Mesodermal cell (in vitro differentiated cells): Measurements from ENCODE around the gene COL18A1.
"Not testable (repeated sequence)": the region's sequence is repeated elsewhere in the genome, so short reads cannot be mapped to it uniquely, and the experiment has no call there.

ENCODE experiments used
- H3K27ac ChIP-seq: 2 replicates; pipeline ENCODE4 v1.7.0; 2013; ENCODE audit warnings: mild to moderate bottlenecking, low read depth, low read length, moderate library complexity; ENCODE audit not compliant: severe bottlenecking
- H3K36me3 ChIP-seq: 2 replicates; pipeline ENCODE4 v1.7.1; 2013; ENCODE audit warnings: mild to moderate bottlenecking, low read length, moderate library complexity; ENCODE audit not compliant: control insufficient read depth, insufficient read depth
- H3K4me1 ChIP-seq: one replicate; pipeline ENCODE4 v1.7.1; 2013; ENCODE audit warnings: mild to moderate bottlenecking, low read length; ENCODE audit not compliant: insufficient read depth, control insufficient read depth, poor library complexity, severe bottlenecking
- H3K4me3 ChIP-seq: 2 replicates; pipeline ENCODE4 v1.7.0; 2013; ENCODE audit warnings: low read length, control low read depth, mild to moderate bottlenecking; ENCODE audit not compliant: insufficient read depth, poor library complexity, severe bottlenecking; ENCODE audit errors: extremely low read depth
- H3K9me3 ChIP-seq: 2 replicates; pipeline ENCODE4 v1.7.1; 2013; ENCODE audit warnings: mild to moderate bottlenecking, low read length, moderate library complexity; ENCODE audit not compliant: control insufficient read depth
- WGBS, 2 experiments: methylation state at CpG; one replicate each; pipeline ENCODE4 v1.1.5; 2013; ENCODE audit warnings: missing lambda C conversion rate in 2 of 2; ENCODE audit not compliant: insufficient coverage in 2 of 2; 5-methylcytosine and 5-hydroxymethylcytosine counted together

COL18A1 gene

DNA sequence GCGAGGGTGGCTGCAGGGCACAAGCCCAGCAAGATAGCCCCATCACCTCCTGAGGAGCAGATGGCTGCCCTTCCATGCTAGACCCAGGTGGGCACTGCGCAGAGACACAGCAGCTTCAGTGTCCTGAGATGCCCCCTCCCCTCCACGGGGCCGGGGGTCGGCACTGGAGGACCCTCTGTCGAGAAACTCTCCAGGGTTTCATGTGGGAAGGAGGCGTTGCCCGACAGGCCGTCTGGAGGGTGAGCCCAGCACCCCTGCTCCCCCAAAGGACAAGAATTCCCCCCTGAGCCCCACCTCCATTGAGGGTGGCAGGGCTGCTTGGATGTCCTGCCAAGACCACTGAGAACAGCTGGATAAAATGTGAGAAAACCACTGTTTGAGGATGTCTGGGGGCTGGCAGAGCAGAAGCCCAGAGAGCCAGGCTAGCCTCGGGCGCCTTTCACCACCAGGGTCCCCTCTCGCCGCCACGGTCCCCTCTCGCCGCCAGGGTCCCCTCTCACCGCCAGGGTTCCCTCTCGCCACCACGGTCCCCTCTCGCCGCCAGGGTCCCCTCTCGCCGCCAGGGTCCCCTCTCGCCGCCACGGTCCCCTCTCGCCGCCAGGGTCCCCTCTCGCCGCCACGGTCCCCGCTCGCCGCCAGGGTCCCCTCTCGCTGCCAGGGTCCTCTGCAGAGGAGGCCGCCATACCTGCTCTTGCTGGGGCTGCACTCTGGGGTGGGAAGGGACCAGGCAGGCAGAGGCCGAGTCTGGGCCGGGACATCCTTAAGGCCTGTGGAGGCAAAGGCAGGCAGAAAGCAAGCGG, 93.1 kb downstream of the COL18A1 start:
- WGBS, 2 experiments, result 93 to 96% methylated on average over 31 to 39 of the region's 39 CpGs
- no peak overlapping the region for H3K4me3 ChIP-seq
- no peaks in the 10 kb centered on the region for H3K9me3 ChIP-seq
- peaks cover 76% of the 10 kb centered on the region for H3K36me3 ChIP-seq
- H3K27ac ChIP-seq, result no peak overlapping the region
- no peaks in the 10 kb centered on the region for H3K4me1 ChIP-seq

DNA sequence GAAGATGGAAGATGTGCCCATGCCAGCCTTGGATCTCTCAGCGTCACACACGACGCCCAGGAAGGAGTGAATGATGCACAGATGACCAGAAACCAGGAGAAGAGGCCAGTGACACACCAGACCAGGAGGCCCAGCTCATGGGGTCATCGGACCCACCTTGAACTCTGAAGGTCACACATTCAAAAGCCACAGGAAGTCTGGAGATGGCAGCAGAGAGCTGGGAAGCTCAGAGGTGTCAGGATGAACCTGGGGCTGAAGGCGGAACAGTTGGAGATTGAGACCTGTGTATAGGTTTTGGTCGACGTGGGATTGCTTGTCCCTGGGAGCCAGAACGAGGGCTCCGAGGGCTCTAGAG, 93.7 kb downstream of the COL18A1 start:
- Histone ChIP-seq H3K36me3 (peaks cover 71% of the 10 kb centered on the region), H3K27ac (no peak overlapping the region), H3K4me3 (no peak overlapping the region), H3K9me3 (no peaks in the 10 kb centered on the region), H3K4me1 (no peaks in the 10 kb centered on the region)
- 96 to 97% methylated on average over 9 of the region's 9 CpGs for WGBS, 2 experiments

DNA sequence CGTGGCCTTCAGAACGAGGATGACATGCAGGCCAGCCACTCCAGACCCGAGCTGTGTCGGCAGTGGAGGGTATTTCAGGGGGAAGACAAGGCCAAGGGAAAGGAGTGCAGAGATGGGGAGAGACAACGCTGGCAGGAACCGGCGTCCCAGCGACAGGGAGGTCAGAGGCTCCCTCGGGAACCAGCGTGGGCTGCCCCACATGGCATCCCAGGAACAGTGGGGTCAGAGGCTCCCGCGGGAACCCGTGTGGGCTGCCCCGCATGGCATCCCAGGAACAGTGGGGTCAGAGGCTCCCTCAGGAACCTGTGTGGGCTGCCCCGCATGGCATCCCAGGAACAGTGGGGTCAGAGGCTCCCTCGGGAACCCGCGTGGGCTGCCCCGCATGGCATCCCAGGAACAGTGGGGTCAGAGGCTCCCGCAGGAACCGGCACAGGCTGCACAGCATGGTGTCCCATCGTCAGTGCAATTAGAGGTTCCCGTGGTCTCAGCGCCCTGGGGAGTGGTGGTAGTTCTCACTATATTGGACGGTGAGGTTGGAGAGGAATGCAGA, 94.3 kb downstream of the COL18A1 start:
- no peaks in the 10 kb centered on the region for H3K4me1 ChIP-seq
- 88 to 90% methylated on average over 22 to 25 of the region's 25 CpGs for WGBS, 2 experiments
- H3K27ac ChIP-seq, result no peak overlapping the region
- H3K9me3 ChIP-seq, result no peaks in the 10 kb centered on the region
- H3K4me3 ChIP-seq, result no peak overlapping the region
- H3K36me3 ChIP-seq, result peaks cover 70% of the 10 kb centered on the region

DNA sequence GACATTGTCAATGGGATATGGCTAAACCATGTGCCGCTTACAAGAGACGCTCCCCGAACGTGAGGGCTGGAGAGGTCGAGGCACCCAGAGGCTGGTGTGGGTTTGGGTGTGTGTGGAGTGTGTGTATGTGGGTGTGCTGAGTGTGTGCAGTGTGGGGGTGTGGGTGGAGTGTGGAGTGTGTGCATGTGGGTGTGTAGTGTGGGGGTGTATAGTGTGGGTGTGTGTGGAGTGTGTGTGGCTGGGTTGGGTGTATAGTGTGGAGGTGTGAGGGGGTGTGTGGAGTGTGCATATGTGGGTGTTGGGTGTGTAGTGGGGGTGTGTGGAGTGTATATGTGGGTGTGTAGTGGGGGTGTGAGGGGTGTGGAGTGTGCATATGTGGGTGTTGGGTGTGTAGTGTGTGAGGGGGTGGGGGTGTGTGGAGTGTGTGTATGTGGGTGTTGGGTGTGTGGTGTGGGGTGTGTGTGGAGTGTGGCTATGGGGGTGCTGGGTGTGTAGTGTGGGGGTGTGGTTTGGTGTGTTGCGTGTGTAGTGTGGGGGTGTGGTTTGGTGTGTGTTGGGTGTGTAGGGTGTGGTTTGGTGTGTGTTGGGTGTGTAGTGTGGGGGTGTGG, 95.1 kb downstream of the COL18A1 start:
- no peak overlapping the region for H3K27ac ChIP-seq
- H3K9me3 ChIP-seq, result no peaks in the 10 kb centered on the region
- H3K36me3 ChIP-seq, result peaks cover 70% of the 10 kb centered on the region
- H3K4me1 ChIP-seq, result no peaks in the 10 kb centered on the region
- 87 to 91% methylated on average over 5 of the region's 6 CpGs for WGBS, 2 experiments
- no peak overlapping the region for H3K4me3 ChIP-seq

DNA sequence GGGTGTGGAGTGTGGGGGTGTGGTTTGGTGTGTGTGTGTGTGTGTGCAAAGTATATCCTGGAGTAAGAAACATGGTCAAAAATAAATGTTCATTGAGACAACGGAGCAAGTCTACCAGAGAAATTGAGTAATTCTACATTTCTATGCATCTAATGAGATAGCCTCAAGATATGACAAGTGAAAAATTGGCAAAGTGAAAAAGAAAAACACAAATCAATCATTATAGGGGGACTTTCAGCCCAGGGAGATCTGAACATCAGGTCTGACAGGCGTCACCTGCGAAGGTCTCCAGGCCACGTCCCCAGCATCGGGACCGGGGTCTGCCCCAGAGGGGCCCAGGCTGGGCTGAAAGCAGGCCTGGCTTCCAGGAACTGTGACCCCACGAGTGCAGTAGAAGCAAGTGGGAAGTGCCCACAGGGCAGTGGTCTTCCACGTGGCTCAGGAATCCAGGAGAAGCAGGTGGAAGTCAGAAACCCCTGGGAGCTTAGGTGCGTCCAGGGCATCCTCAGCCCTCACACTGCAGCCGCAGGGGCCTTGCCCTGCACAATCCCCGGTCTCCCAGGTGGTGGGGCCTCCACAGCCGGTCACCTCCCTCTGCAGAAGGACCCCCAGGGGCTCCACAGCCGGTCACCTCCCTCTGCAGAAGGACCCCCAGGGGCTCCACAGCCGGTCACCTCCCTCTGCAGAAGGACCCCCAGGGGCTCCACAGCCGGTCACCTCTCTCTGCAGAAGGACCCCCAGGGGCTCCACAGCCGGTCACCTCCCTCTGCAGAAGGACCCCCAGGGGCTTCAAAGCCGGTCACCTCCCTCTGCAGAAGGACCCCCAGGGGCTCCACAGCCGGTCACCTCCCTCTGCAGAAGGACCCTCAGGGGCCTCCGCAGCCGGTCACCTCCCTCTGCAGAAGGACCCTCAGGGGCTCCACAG, 96.4 kb downstream of the COL18A1 start:
- not testable (repeated sequence) for H3K4me1 ChIP-seq, H3K4me3 ChIP-seq
- 93 to 96% methylated on average over 7 to 9 of the region's 20 CpGs for WGBS, 2 experiments

DNA sequence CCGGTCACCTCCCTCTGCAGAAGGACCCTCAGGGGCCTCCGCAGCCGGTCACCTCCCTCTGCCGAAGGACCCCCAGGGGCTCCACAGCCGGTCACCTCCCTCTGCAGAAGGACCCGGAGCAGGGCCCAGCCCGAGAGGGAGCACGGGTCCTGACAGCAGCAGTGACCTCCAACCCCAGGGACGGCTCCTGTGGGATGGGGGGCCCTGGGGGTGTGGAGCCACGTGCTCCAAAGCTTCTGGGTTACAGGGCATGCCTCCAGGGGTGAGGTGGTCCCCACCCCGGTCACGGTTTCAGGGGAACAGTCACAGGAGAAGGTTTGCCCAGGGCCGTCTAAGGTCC, 97.0 kb downstream of the COL18A1 start:
- H3K27ac ChIP-seq, result no peak overlapping the region
- H3K4me1 ChIP-seq, result no peaks in the 10 kb centered on the region
- peaks cover 61% of the 10 kb centered on the region for H3K36me3 ChIP-seq
- H3K9me3 ChIP-seq, result no peaks in the 10 kb centered on the region
- H3K4me3 ChIP-seq, result no peak overlapping the region
- WGBS, 2 experiments, result 94 to 96% methylated on average over 10 of the region's 13 CpGs

More for the DNA sequence above, 96.4 kb downstream of the COL18A1 start:
- H3K27ac ChIP-seq, H3K9me3 ChIP-seq: not testable (repeated sequence)
- peaks cover 63% of the 10 kb centered on the region for H3K36me3 ChIP-seq

DNA sequence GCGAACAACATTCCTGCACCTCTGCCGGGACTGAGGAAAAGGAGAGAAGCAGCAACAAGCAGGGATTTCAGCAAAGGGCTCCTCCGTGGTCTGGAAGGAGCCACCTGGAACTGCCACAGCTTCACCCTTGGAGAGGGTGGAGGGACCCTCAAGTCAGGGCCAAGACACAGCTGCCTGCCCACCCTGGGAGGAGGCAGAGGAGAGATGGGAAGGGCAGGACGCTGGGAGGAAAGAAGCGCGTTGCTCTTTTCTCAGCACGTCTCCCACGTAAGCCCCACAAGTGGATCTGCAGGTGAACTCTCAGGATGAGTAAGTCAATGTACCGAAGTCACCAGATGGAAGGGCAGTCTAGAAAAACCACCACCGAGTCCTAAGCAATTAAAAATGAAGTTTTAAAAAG, 97.6 kb downstream of the COL18A1 start:
- Histone ChIP-seq H3K4me1 (no peaks in the 10 kb centered on the region), H3K27ac (no peak overlapping the region), H3K4me3 (no peak overlapping the region), H3K9me3 (no peaks in the 10 kb centered on the region), H3K36me3 (peaks cover 57% of the 10 kb centered on the region)
- WGBS, 2 experiments, result 94 to 100% methylated on average over 9 to 10 of the region's 10 CpGs

DNA sequence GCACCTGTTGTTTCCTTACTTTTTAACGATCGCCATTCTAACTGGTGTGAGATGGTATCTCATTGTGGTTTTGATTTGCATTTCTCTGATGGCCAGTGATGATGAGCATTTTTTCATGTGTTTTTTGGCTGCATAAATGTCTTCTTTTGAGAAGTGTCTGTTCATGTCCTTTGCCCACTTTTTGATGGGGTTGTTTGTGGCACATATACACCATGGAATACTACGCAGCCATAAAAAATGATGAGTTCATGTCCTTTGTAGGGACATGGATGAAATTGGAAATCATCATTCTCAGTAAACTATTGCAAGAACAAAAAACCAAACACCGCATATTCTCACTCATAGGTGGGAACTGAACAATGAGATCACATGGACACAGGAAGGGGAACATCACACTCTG, 98.3 kb downstream of the COL18A1 start:
- not testable (repeated sequence) for H3K4me3 ChIP-seq, H3K4me1 ChIP-seq, H3K9me3 ChIP-seq, H3K27ac ChIP-seq
- no CpG with 5 or more reads among the region's 4 CpGs for WGBS, 2 experiments
- H3K36me3 ChIP-seq, result peaks cover 58% of the 10 kb centered on the region

DNA sequence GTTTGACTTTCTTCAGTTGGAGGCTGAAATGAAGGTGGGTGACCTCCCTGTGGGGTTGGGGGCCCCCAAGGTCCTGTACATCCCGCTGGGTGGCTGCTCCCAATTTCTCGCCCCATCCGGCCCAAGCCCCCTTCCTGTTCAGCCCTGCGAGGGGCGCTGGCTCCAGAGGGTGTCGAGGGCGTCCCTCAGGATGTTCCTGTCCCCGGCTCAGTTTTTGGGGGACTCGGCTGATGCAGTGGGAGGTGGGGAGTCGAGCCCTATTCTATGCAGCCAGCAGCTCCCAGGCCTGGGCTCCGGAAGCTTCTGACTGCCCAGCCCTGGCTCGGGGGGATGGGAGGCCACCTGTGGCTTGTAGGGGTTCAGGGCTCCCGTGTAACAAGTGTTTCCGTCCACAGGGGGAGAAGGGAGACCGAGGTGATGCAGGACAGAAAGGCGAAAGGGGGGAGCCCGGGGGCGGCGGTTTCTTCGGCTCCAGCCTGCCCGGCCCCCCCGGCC, 99.1 kb downstream of the COL18A1 start:
- H3K9me3 ChIP-seq, result no peaks in the 10 kb centered on the region
- H3K4me1 ChIP-seq, result no peaks in the 10 kb centered on the region
- no peak overlapping the region for H3K4me3 ChIP-seq
- H3K27ac ChIP-seq, result no peak overlapping the region
- H3K36me3 ChIP-seq, result peaks cover 54% of the 10 kb centered on the region
- WGBS, 2 experiments, result 96 to 98% methylated on average over 15 to 22 of the region's 22 CpGs

DNA sequence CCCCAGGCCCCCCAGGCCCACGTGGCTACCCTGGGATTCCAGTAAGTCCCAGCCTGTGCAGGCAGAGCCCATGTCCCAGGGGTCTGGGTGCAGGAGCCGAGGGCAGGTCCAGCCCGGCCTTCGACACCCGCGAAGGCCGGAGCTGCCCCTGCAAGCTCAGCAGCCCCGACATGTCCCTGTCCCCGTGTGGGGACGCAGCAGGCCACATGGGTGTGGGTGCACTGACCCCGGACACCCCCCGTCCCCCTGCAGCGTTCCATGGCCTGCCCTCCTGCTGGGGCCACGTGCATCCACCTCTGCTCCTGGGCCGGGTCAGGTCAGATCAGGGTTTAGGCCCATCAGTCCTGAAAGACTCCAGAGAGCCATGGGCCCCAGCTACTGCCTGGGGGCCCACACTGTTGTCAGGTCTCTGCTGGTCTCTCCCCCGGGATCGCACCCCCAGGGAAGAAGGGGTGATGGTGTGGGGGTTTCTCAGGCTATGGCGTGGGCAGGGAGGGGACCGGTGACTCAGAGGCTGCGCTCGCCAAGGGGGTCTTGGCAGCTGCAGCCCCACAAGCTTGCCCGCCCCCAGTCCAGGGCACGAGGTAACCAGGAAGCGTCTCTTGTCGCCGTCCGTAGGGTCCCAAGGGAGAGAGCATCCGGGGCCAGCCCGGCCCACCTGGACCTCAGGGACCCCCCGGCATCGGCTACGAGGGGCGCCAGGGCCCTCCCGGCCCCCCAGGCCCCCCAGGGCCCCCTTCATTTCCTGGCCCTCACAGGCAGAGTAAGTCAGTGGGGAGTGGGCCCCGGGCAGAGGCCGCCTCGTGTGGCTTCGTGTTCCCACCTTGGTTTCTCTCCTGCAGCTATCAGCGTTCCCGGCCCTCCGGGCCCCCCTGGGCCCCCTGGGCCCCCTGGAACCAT, 99.8 kb downstream of the COL18A1 start:
- H3K4me1 ChIP-seq, result no peaks in the 10 kb centered on the region
- 95 to 96% methylated on average over 22 to 31 of the region's 41 CpGs for WGBS, 2 experiments
- H3K27ac ChIP-seq, result no peak overlapping the region

More for the DNA sequence above, 99.8 kb downstream of the COL18A1 start:
- Histone ChIP-seq H3K36me3 (peaks cover 50% of the 10 kb centered on the region), H3K4me3 (no peak overlapping the region), H3K9me3 (no peaks in the 10 kb centered on the region)
